Hematopoietic multipotent progenitor cell treated with erythropoietin and hydrocortisone succinate and interleukin-3 and kit ligand, for 8 days (in vitro differentiated cells): ENCODE data around the gene LIPI.
A peak's percentile ranks its signal among the peaks of the same experiment; 100 is the strongest.
"Not testable (repeated sequence)": the region's sequence is repeated elsewhere in the genome, so short reads cannot be mapped to it uniquely, and the experiment has no call there.

Experiments
- DNase-seq: peaks from one replicate; pipeline ENCODE4 v3.0.0-alpha.2; 2015

The LIPI gene

GRCh38 chr21:14210738-14211137 lies at the start of gene LIPI:
TSS of gene LIPI (minus strand) at chr21:14210955. CDS start at chr21:14210845, 110 bp downstream.
- no peak for DNase-seq

- no peak for DNase-seq
Measured at GRCh38 chr21:14260174-14260764, 49.5 kb upstream of the LIPI start.

GRCh38 chr21:14259747-14260146 lies 49.0 kb upstream of the LIPI start:
- peak; percentile 67 for DNase-seq

GRCh38 chr21:14251336-14251735 lies 40.6 kb upstream of the LIPI start:
- DNase-seq: no peak

- DNase-seq: no peak
Measured at GRCh38 chr21:14245711-14246110, 35.0 kb upstream of the LIPI start.

GRCh38 chr21:14244911-14245310 lies 34.2 kb upstream of the LIPI start:
- DNase-seq: no peak

GRCh38 chr21:14243874-14244273 lies 33.1 kb upstream of the LIPI start:
- no peak for DNase-seq

GRCh38 chr21:14243461-14243860 lies 32.7 kb upstream of the LIPI start:
- DNase-seq: no peak

- no peak for DNase-seq
Measured at GRCh38 chr21:14241297-14241696, 30.5 kb upstream of the LIPI start.

- DNase-seq: no peak
Measured at GRCh38 chr21:14239281-14239680, 28.5 kb upstream of the LIPI start.

GRCh38 chr21:14236180-14236579 lies 25.4 kb upstream of the LIPI start:
- DNase-seq: no peak

- no peak for DNase-seq
Measured at GRCh38 chr21:14235101-14235500, 24.3 kb upstream of the LIPI start.

GRCh38 chr21:14229399-14229798 lies 18.6 kb upstream of the LIPI start:
- no peak for DNase-seq

- DNase-seq: peak; percentile 3
Measured at GRCh38 chr21:14223365-14223764, 12.6 kb upstream of the LIPI start.

- DNase-seq: peak; percentile 69
Measured at GRCh38 chr21:14215971-14216641, 5.4 kb upstream of the LIPI start, which contains the start of gene RBM11. TSS of gene RBM11 (plus strand) at chr21:14216157. CDS start at chr21:14216187, 30 bp downstream.

GRCh38 chr21:14213164-14213563 lies 2.4 kb upstream of the LIPI start:
- no peak for DNase-seq

GRCh38 chr21:14206222-14206621 lies 4.5 kb downstream of the LIPI start:
- no peak for DNase-seq

GRCh38 chr21:14166463-14167223 lies 44.1 kb downstream of the LIPI start:
- not testable (repeated sequence) for DNase-seq

GRCh38 chr21:14143999-14144398 lies 66.8 kb downstream of the LIPI start:
- no peak for DNase-seq

- DNase-seq: no peak
Measured at GRCh38 chr21:14124266-14124665, 86.5 kb downstream of the LIPI start.

GRCh38 chr21:14121719-14122118 lies 89.0 kb downstream of the LIPI start:
- no peak for DNase-seq

GRCh38 chr21:14120091-14120734 lies 90.5 kb downstream of the LIPI start:
- peak; percentile 43 for DNase-seq

- DNase-seq: no peak
Measured at GRCh38 chr21:14119038-14119437, 91.7 kb downstream of the LIPI start.
